Sigmoid colon (tissue), 4 donors: Measurements from ENCODE around the gene THSD1.

Experiments
- CTCF ChIP-seq, 4 experiments: fragments of 450-650 bp in 3 of 4; fragments of 200-600 bp in 1 of 4; IDR thresholded peaks; one replicate each; pipeline ENCODE4 v1.5.1; 2016 to 2019; ENCODE audit warnings: antibody characterized with exemption in 4 of 4, mild to moderate bottlenecking in 3 of 4, moderate library complexity in 2 of 4
- POLR2A ChIP-seq, 2 donors: fragments of 450-650 bp; IDR thresholded peaks; one replicate each; pipeline ENCODE4 v1.6.1; 2016; ENCODE audit warnings: antibody characterized with exemption in 2 of 2, mild to moderate bottlenecking in 2 of 2, moderate library complexity in 2 of 2
- POLR2AphosphoS5 ChIP-seq, 4 donors: sonication (generic); formaldehyde crosslinking; IDR thresholded peaks; one replicate each; pipeline ENCODE4 v1.6.1; 2017; ENCODE audit warnings: antibody characterized with exemption in 4 of 4

GRCh38 chr13:52412128-52412527, 6.2 kb upstream of the THSD1 start:
- TF ChIP-seq CTCF (IDR thresholded peaks at IDR 0.05) (no peak), POLR2A (IDR thresholded peaks at IDR 0.05) (no peak), POLR2AphosphoS5 (IDR thresholded peaks at IDR 0.05) (no peak)
